ENCODE data around the gene MIB2. TPM values are rescaled to one million over a fixed set of nuclear protein-coding genes. Genes with fewer than 3 reads are reported as not detected.
"Not testable (repeated sequence)": the region's sequence is repeated elsewhere in the genome, so short reads cannot be mapped to it uniquely, and the experiment has no call there.

Gene MIB2
- total RNA-seq, 1 experiment from 2014 or later, result 32.4 TPM

GRCh38 chr1:1631782-1632420 is 16.6 kb downstream of the MIB2 start, which contains the start of gene MMP23B:
MMP23B (plus strand) TSS chr1:1632173; CDS start chr1:1632219, 46 bp downstream.
- H3K27me3 ChIP-seq (replicated peaks; ENCODE audit: control insufficient read depth, insufficient read depth, low read length), result no peaks in the 10 kb centered on the region
- no peaks in the 10 kb centered on the region for H3K9me3 ChIP-seq
- H3K4me1 Mint-ChIP-seq (ENCODE audit: low read depth, unreplicated experiment), result no peaks in the 10 kb centered on the region
- no peak within 1 kb of the TSS for H3K4me3 Mint-ChIP-seq (ENCODE audit: unreplicated experiment)
- intact Hi-C loops (cut with micrococcal nuclease; ENCODE audit: unreplicated experiment), result no loop called here
- POLR2A ChIA-PET, result no interaction called here
- CTCF ChIA-PET, result no interaction called here
- no peaks in the 10 kb centered on the region for H3K27me3 Mint-ChIP-seq (ENCODE audit: insufficient read depth, unreplicated experiment)
- no peak for DNase-seq
- no peaks in the 10 kb centered on the region for H3K4me1 ChIP-seq
- H3K36me3 Mint-ChIP-seq (ENCODE audit: insufficient read depth, unreplicated experiment), result peaks cover 6% of the 10 kb centered on the region
- H3K27ac Mint-ChIP-seq (ENCODE audit: unreplicated experiment), result no peak within 1 kb of the TSS
- no peak for TF ChIP-seq CTCF (IDR thresholded peaks at IDR 0.05; ENCODE audit: insufficient read depth in 1 of 2, low read depth in 1 of 2, low read length in 1 of 2, severe bottlenecking in 1 of 2, unreplicated experiment in 1 of 2)
- no peaks in the 10 kb centered on the region for H3K36me3 ChIP-seq (ENCODE audit: control insufficient read depth, insufficient read depth, low read length)
- no peak within 1 kb of the TSS for H3K4me3 ChIP-seq (ENCODE audit: low read depth, low read length)
- BruUV-seq (replicated peaks), result no TSS peak
- H3K9me3 Mint-ChIP-seq (ENCODE audit: unreplicated experiment), result no peaks in the 10 kb centered on the region

GRCh38 chr1:1633409-1633808 is 18.1 kb downstream of the MIB2 start:
- H3K4me3 ChIP-seq (ENCODE audit: low read depth, low read length); intact Hi-C loops (cut with micrococcal nuclease; ENCODE audit: unreplicated experiment); DNase-seq; H3K4me1 Mint-ChIP-seq (ENCODE audit: low read depth, unreplicated experiment); POLR2A ChIA-PET; BruUV-seq (replicated peaks); H3K27ac Mint-ChIP-seq (ENCODE audit: unreplicated experiment); H3K4me3 Mint-ChIP-seq (ENCODE audit: unreplicated experiment); H3K36me3 Mint-ChIP-seq (ENCODE audit: insufficient read depth, unreplicated experiment); H3K9me3 ChIP-seq; H3K27me3 Mint-ChIP-seq (ENCODE audit: insufficient read depth, unreplicated experiment); H3K36me3 ChIP-seq (ENCODE audit: control insufficient read depth, insufficient read depth, low read length); H3K9me3 Mint-ChIP-seq (ENCODE audit: unreplicated experiment); H3K4me1 ChIP-seq; CTCF ChIA-PET; H3K27me3 ChIP-seq (replicated peaks; ENCODE audit: control insufficient read depth, insufficient read depth, low read length): not testable (repeated sequence)

- DNase-seq; H3K36me3 ChIP-seq (ENCODE audit: control insufficient read depth, insufficient read depth, low read length); H3K27me3 ChIP-seq (replicated peaks; ENCODE audit: control insufficient read depth, insufficient read depth, low read length); H3K4me3 Mint-ChIP-seq (ENCODE audit: unreplicated experiment); POLR2A ChIA-PET; H3K9me3 Mint-ChIP-seq (ENCODE audit: unreplicated experiment); H3K36me3 Mint-ChIP-seq (ENCODE audit: insufficient read depth, unreplicated experiment); BruUV-seq (replicated peaks); H3K27me3 Mint-ChIP-seq (ENCODE audit: insufficient read depth, unreplicated experiment); H3K4me1 ChIP-seq; H3K9me3 ChIP-seq; H3K4me3 ChIP-seq (ENCODE audit: low read depth, low read length); H3K4me1 Mint-ChIP-seq (ENCODE audit: low read depth, unreplicated experiment); H3K27ac Mint-ChIP-seq (ENCODE audit: unreplicated experiment); intact Hi-C loops (cut with micrococcal nuclease; ENCODE audit: unreplicated experiment); CTCF ChIA-PET: not testable (repeated sequence)
These were observed 19.3 kb downstream of the MIB2 start for GRCh38 chr1:1634613-1635012.

GRCh38 chr1:1636621-1637478 is 21.6 kb downstream of the MIB2 start:
- H3K27me3 Mint-ChIP-seq (ENCODE audit: insufficient read depth, unreplicated experiment); H3K27me3 ChIP-seq (replicated peaks; ENCODE audit: control insufficient read depth, insufficient read depth, low read length); CTCF ChIA-PET; H3K36me3 Mint-ChIP-seq (ENCODE audit: insufficient read depth, unreplicated experiment); BruUV-seq (replicated peaks); H3K4me1 Mint-ChIP-seq (ENCODE audit: low read depth, unreplicated experiment); H3K4me3 ChIP-seq (ENCODE audit: low read depth, low read length); intact Hi-C loops (cut with micrococcal nuclease; ENCODE audit: unreplicated experiment); H3K36me3 ChIP-seq (ENCODE audit: control insufficient read depth, insufficient read depth, low read length); H3K4me1 ChIP-seq; POLR2A ChIA-PET; H3K4me3 Mint-ChIP-seq (ENCODE audit: unreplicated experiment); H3K27ac Mint-ChIP-seq (ENCODE audit: unreplicated experiment); DNase-seq; H3K9me3 ChIP-seq; H3K9me3 Mint-ChIP-seq (ENCODE audit: unreplicated experiment): not testable (repeated sequence)

GRCh38 chr1:1637479-1637875 is 22.2 kb downstream of the MIB2 start:
- H3K27ac Mint-ChIP-seq (ENCODE audit: unreplicated experiment); H3K4me3 Mint-ChIP-seq (ENCODE audit: unreplicated experiment); H3K36me3 ChIP-seq (ENCODE audit: control insufficient read depth, insufficient read depth, low read length); H3K36me3 Mint-ChIP-seq (ENCODE audit: insufficient read depth, unreplicated experiment); CTCF ChIA-PET; H3K4me3 ChIP-seq (ENCODE audit: low read depth, low read length); BruUV-seq (replicated peaks); POLR2A ChIA-PET; H3K4me1 Mint-ChIP-seq (ENCODE audit: low read depth, unreplicated experiment); H3K27me3 ChIP-seq (replicated peaks; ENCODE audit: control insufficient read depth, insufficient read depth, low read length); H3K9me3 ChIP-seq; intact Hi-C loops (cut with micrococcal nuclease; ENCODE audit: unreplicated experiment); H3K9me3 Mint-ChIP-seq (ENCODE audit: unreplicated experiment); H3K27me3 Mint-ChIP-seq (ENCODE audit: insufficient read depth, unreplicated experiment); DNase-seq; H3K4me1 ChIP-seq: not testable (repeated sequence)

- H3K27me3 ChIP-seq (replicated peaks; ENCODE audit: control insufficient read depth, insufficient read depth, low read length); DNase-seq; intact Hi-C loops (cut with micrococcal nuclease; ENCODE audit: unreplicated experiment); H3K4me3 Mint-ChIP-seq (ENCODE audit: unreplicated experiment); H3K27ac Mint-ChIP-seq (ENCODE audit: unreplicated experiment); POLR2A ChIA-PET; H3K9me3 Mint-ChIP-seq (ENCODE audit: unreplicated experiment); H3K36me3 Mint-ChIP-seq (ENCODE audit: insufficient read depth, unreplicated experiment); H3K27me3 Mint-ChIP-seq (ENCODE audit: insufficient read depth, unreplicated experiment); H3K4me1 ChIP-seq; H3K4me1 Mint-ChIP-seq (ENCODE audit: low read depth, unreplicated experiment); H3K4me3 ChIP-seq (ENCODE audit: low read depth, low read length); CTCF ChIA-PET; BruUV-seq (replicated peaks); H3K9me3 ChIP-seq; H3K36me3 ChIP-seq (ENCODE audit: control insufficient read depth, insufficient read depth, low read length): not testable (repeated sequence)
These were observed 23.2 kb downstream of the MIB2 start for GRCh38 chr1:1638528-1638927.

All from Caco-2 (cell line).